ENCODE data around the gene TEF.

DNA sequence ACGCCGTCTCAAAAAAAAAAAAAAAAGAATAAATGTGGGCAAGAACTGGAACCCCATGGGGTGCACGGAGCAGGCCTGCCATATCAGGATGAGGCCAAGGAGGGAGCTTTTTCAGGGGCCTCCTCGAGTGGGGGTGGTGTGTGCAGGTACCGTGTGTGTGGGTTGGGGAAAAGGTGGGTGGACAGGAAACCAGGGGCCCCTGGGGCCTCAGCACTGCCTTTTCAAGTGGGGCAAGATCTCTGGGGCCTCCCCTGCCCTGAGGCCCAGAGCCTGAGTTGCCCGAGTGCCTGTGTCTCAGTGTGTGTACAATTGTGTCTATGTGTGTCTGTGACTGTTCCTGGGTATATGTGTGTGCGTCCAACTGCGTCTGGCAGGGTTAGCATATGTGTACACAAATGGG lies 23.8 kb downstream of the TEF start:
- TF ChIP-seq GATA2 (IDR thresholded peaks at IDR 0.05; ENCODE audit: low read depth, low read length): no peak
- no peak for TF ChIP-seq GATA3 (IDR thresholded peaks at IDR 0.05; ENCODE audit: low read depth, low read length)

All from SH-SY5Y (cell line).